DOHH2 (cell line): Measurements from ENCODE around the gene TOGARAM1.

Experiments
- EZH2phosphoT487 ChIP-seq: fragments of 200-600 bp; sonication (generic); IDR thresholded peaks from 2 replicates; pipeline ENCODE4 v1.6.1; 2017; ENCODE audit warnings: borderline replicate concordance, mild to moderate bottlenecking, antibody characterized with exemption, low read length, moderate library complexity, mixed read lengths
- TF ChIP-seq, protein P1 (sequence below): fragments of 200-600 bp; sonication (generic); IDR thresholded peaks from one replicate; pipeline ENCODE4 v1.5.1; 2014; ENCODE audit warnings: antibody characterized with exemption, mild to moderate bottlenecking, low read depth, low read length; ENCODE audit not compliant: poor library complexity, severe bottlenecking

- TF ChIP-seq, protein P1, sequence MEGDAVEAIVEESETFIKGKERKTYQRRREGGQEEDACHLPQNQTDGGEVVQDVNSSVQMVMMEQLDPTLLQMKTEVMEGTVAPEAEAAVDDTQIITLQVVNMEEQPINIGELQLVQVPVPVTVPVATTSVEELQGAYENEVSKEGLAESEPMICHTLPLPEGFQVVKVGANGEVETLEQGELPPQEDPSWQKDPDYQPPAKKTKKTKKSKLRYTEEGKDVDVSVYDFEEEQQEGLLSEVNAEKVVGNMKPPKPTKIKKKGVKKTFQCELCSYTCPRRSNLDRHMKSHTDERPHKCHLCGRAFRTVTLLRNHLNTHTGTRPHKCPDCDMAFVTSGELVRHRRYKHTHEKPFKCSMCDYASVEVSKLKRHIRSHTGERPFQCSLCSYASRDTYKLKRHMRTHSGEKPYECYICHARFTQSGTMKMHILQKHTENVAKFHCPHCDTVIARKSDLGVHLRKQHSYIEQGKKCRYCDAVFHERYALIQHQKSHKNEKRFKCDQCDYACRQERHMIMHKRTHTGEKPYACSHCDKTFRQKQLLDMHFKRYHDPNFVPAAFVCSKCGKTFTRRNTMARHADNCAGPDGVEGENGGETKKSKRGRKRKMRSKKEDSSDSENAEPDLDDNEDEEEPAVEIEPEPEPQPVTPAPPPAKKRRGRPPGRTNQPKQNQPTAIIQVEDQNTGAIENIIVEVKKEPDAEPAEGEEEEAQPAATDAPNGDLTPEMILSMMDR: no peak
- TF ChIP-seq EZH2phosphoT487: no peak
Measured at GRCh38 chr14:44940944-44941343, 21.0 kb upstream of the TOGARAM1 start.
